ENCODE results near the gene GPR153. TPM values are rescaled to one million over a fixed set of nuclear protein-coding genes. Genes with fewer than 3 reads are reported as not detected.

GPR153 gene
- polyA plus RNA-seq, 1 experiment, result 9.0 TPM

DNA sequence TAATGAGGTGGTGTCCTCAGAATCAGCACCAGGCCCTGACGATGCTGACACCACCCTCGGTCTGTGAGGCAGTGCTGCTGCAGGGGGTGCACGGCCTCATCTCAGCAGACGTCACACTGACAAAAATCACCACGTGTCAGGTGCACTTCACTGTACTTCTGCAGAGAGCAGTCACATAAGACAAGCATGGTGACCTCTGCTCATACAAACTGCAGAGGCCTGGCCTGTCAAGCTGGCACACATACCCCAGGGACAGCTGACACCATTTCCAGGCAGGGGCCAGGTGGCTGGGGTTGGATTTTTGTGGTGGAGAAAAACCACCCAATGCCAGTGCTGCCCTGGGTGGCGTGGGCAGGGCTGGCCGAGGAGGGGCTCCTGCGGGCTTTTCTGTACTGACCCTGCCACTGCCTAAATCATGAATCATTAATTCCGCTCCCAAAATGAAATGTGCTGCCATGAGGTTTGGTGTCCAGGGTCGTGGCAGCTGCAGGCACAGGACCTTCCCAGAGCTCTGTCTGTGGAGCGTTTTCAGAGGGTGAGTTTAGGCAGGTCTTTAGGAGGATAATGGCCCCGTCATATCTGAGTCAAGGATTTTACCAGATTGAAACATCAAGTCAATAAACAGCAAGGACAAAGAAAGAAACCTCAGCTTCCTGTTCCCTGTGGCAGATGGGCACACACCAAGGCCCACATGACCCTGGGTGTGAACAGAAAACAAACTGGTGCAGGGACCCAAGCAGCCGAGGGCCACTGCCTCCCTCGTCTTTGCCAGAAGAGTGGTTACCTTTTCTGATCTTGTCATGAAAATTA lies 33.4 kb upstream of the GPR153 start:
- no peak overlapping the region for H3K4me3 ChIP-seq (ENCODE audit: low read depth, low read length)
- H3K27me3 ChIP-seq (ENCODE audit: control insufficient read depth, insufficient read depth, low read length), result no peaks in the 10 kb centered on the region
- TF ChIP-seq, protein P1, sequence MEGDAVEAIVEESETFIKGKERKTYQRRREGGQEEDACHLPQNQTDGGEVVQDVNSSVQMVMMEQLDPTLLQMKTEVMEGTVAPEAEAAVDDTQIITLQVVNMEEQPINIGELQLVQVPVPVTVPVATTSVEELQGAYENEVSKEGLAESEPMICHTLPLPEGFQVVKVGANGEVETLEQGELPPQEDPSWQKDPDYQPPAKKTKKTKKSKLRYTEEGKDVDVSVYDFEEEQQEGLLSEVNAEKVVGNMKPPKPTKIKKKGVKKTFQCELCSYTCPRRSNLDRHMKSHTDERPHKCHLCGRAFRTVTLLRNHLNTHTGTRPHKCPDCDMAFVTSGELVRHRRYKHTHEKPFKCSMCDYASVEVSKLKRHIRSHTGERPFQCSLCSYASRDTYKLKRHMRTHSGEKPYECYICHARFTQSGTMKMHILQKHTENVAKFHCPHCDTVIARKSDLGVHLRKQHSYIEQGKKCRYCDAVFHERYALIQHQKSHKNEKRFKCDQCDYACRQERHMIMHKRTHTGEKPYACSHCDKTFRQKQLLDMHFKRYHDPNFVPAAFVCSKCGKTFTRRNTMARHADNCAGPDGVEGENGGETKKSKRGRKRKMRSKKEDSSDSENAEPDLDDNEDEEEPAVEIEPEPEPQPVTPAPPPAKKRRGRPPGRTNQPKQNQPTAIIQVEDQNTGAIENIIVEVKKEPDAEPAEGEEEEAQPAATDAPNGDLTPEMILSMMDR (IDR thresholded peaks at IDR 0.05; ENCODE audit: insufficient read depth, low read depth, low read length), result no peak
- ChIA-PET POLR2A (no interaction called here), CTCF (no interaction called here)
- H3K36me3 ChIP-seq (ENCODE audit: control insufficient read depth, insufficient read depth, low read length), result no peaks in the 10 kb centered on the region; the same call in 1 of the 2 replicates
- no peak for DNase-seq (ENCODE audit: low read depth)

DNA sequence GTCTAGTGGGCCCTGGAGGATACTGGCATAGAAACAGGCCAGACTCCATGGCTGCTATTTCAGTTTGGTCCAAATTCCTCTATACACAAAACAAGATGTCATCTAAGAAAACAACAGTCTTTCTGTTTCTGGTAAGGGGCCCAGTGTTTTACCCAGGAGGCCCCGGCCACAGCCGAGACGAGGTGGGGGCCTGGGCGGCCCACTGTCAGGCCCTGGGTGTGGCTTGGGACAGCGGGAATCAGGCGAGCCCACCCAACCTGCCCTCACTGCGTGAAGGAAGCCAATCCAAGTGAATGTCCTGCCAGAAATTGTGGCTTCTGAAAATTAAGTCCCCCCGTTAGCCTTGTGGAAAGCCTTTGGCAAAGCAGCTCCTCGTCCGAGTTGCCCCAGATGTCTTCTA lies 31.2 kb upstream of the GPR153 start:
- POLR2A ChIA-PET, result no interaction called here
- no peak for DNase-seq (ENCODE audit: low read depth)
- CTCF ChIA-PET, result no interaction called here
- no peaks in the 10 kb centered on the region for H3K27me3 ChIP-seq (ENCODE audit: control insufficient read depth, insufficient read depth, low read length)
- TF ChIP-seq, protein P1 (IDR thresholded peaks at IDR 0.05; ENCODE audit: insufficient read depth, low read depth, low read length), result no peak
- no peaks in the 10 kb centered on the region; the same call in none of the 2 replicates for H3K36me3 ChIP-seq (ENCODE audit: control insufficient read depth, insufficient read depth, low read length)
- no peak overlapping the region for H3K4me3 ChIP-seq (ENCODE audit: low read depth, low read length)

DNA sequence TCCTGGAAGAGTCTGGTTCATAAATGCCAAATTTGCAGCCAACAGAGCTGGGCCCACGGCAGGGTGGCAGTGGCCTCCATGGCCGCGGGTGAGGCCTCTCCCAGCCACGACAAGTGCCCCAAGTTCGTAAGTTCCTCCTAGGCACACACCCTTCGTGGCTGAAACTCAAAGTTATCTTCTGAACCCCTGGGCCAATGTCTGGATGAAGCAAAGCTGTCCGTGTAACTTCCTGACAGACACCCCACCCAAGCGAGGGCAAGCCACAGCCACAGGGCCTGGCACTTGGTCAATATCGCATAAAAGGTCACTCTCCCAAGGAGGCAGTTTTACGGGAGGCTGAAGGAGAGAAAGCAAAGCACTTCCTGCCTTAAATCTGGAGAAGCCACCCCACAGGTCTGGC lies 27.8 kb upstream of the GPR153 start:
- Histone ChIP-seq H3K36me3 (ENCODE audit: control insufficient read depth, insufficient read depth, low read length) (no peaks in the 10 kb centered on the region; the same call in none of the 2 replicates), H3K27me3 (ENCODE audit: control insufficient read depth, insufficient read depth, low read length) (no peaks in the 10 kb centered on the region), H3K4me3 (ENCODE audit: low read depth, low read length) (no peak overlapping the region)
- CTCF ChIA-PET, result no interaction called here
- TF ChIP-seq, protein P1 (IDR thresholded peaks at IDR 0.05; ENCODE audit: insufficient read depth, low read depth, low read length), result no peak
- POLR2A ChIA-PET, result no interaction called here
- no peak for DNase-seq (ENCODE audit: low read depth)

DNA sequence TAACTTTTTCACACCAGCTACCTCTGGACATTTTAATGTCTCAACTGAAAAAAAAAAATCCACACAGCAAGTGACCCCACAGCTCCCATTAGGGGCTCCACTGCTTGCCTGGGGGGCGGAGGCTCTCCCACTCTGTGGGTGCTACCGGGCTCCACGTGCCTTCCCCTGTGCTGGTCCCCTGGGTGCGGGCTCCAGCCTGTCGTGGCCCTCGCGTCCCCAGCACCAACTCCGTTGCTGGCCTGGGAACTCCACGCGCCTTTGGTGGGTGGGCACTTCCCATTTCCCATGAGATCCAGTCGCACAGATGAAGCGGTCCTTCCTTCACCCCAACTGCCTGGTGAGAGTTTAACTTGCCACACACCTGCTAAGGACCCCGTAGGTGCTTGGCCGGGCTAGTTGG lies 27.1 kb upstream of the GPR153 start:
- H3K27me3 ChIP-seq (ENCODE audit: control insufficient read depth, insufficient read depth, low read length), result no peaks in the 10 kb centered on the region
- TF ChIP-seq, protein P1 (IDR thresholded peaks at IDR 0.05; ENCODE audit: insufficient read depth, low read depth, low read length), result no peak
- POLR2A ChIA-PET, result no interaction called here
- no peak overlapping the region for H3K4me3 ChIP-seq (ENCODE audit: low read depth, low read length)
- H3K36me3 ChIP-seq (ENCODE audit: control insufficient read depth, insufficient read depth, low read length), result no peaks in the 10 kb centered on the region; the same call in 1 of the 2 replicates
- CTCF ChIA-PET, result interaction anchor here (1.5 kb wide), 1 partner anchor 10 kb away, joined by 3 read pairs; no protein-coding TSS in a partner anchor
- no peak for DNase-seq (ENCODE audit: low read depth)

DNA sequence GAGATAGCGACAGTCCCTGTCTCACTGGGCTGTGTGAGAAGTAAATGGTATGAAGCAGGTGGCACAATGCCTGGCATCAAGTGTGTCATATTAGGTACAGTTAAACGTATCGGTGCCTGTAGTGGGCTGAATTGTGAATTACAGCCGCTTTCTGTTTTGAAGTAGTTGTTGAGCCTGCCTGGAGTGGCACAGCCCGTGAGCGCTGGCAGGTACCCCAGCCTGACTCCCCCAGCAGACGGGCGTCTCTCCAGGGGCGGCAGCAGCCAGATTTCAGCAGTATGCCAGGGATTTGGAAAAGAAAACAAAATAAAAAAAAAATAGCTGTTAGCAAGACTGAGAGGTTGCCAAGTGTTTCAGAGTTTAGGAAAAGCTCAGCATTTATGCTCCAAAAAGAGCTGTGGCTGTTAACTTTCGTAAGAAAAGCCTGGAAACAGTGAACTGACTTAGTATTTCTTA lies 26.6 kb upstream of the GPR153 start:
- H3K4me3 ChIP-seq (ENCODE audit: low read depth, low read length), result no peak overlapping the region
- CTCF ChIA-PET, result interaction anchor here (0.9 to 1.5 kb wide), 3 partner anchors 9 to 56 kb away, joined by 3 read pairs; no protein-coding TSS in a partner anchor
- H3K27me3 ChIP-seq (ENCODE audit: control insufficient read depth, insufficient read depth, low read length), result no peaks in the 10 kb centered on the region
- POLR2A ChIA-PET, result no interaction called here
- TF ChIP-seq, protein P1 (IDR thresholded peaks at IDR 0.05; ENCODE audit: insufficient read depth, low read depth, low read length), result no peak
- no peaks in the 10 kb centered on the region; the same call in 1 of the 2 replicates for H3K36me3 ChIP-seq (ENCODE audit: control insufficient read depth, insufficient read depth, low read length)
- DNase-seq (ENCODE audit: low read depth), result no peak
